Measurements from ENCODE around the gene PPP1R9A.

The PPP1R9A gene

GRCh38 chr7:95213148-95213547, 305.8 kb downstream of the PPP1R9A start:
- no peak for DNase-seq

- no peak for DNase-seq
These were observed 306.6 kb downstream of the PPP1R9A start for GRCh38 chr7:95213809-95214492.

- DNase-seq = no peak
These were observed 312.3 kb downstream of the PPP1R9A start for GRCh38 chr7:95219721-95220120.

- no peak for DNase-seq
These were observed 312.9 kb downstream of the PPP1R9A start for GRCh38 chr7:95220328-95220727.

- DNase-seq = no peak
These were observed 317.9 kb downstream of the PPP1R9A start for GRCh38 chr7:95225301-95225700.

GRCh38 chr7:95229301-95229700, 321.9 kb downstream of the PPP1R9A start:
- DNase-seq = no peak

GRCh38 chr7:95238252-95238943, 331.0 kb downstream of the PPP1R9A start:
- no peak for DNase-seq

- no peak for DNase-seq
These were observed 333.5 kb downstream of the PPP1R9A start for GRCh38 chr7:95240921-95241320.

GRCh38 chr7:95242266-95242665, 334.9 kb downstream of the PPP1R9A start:
- DNase-seq = no peak

GRCh38 chr7:95244616-95245015, 337.2 kb downstream of the PPP1R9A start:
- DNase-seq = no peak

- DNase-seq = no peak
These were observed 338.6 kb downstream of the PPP1R9A start for GRCh38 chr7:95245828-95246500.

- peak; percentile 54 for DNase-seq
These were observed 339.5 kb downstream of the PPP1R9A start for GRCh38 chr7:95246831-95247370.

- DNase-seq = no peak
These were observed 343.2 kb downstream of the PPP1R9A start for GRCh38 chr7:95250571-95250970.

GRCh38 chr7:95251966-95252365, 344.6 kb downstream of the PPP1R9A start:
- DNase-seq = no peak

GRCh38 chr7:95253986-95254385, 346.6 kb downstream of the PPP1R9A start:
- no peak for DNase-seq

- DNase-seq = no peak
These were observed 348.3 kb downstream of the PPP1R9A start for GRCh38 chr7:95255691-95256090.

- no peak for DNase-seq
These were observed 354.6 kb downstream of the PPP1R9A start for GRCh38 chr7:95261895-95262415.

GRCh38 chr7:95262875-95263274, 355.5 kb downstream of the PPP1R9A start:
- no peak for DNase-seq

GRCh38 chr7:95263785-95264362, 356.5 kb downstream of the PPP1R9A start:
- DNase-seq = no peak

GRCh38 chr7:95264363-95264891, 357.0 kb downstream of the PPP1R9A start:
- DNase-seq = no peak

- DNase-seq = no peak
These were observed 358.2 kb downstream of the PPP1R9A start for GRCh38 chr7:95265634-95266033.

- DNase-seq = no peak
These were observed 360.4 kb downstream of the PPP1R9A start for GRCh38 chr7:95267754-95268153.

GRCh38 chr7:95269640-95270039, 362.2 kb downstream of the PPP1R9A start:
- no peak for DNase-seq
